ENCODE data around the gene KMT2A.

GRCh38 chr11:118570787-118571186 is 134.5 kb downstream of the KMT2A start:
- TF ChIP-seq CTCF (IDR thresholded peaks at IDR 0.05; ENCODE audit: borderline replicate concordance, extremely low read depth, low read length, poor library complexity, severe bottlenecking) (no peak), EZH2 (IDR thresholded peaks at IDR 0.05; ENCODE audit: borderline replicate concordance, low read depth, low read length, severe bottlenecking) (no peak)

Data from DND-41 (cell line).